ENCODE measurements around the gene HMGCS1. TPM values are rescaled to one million over a fixed set of nuclear protein-coding genes. Genes with fewer than 3 reads are reported as not detected.

The HMGCS1 gene
- polyA plus RNA-seq, 4 donors = 46.7 to 210 (median 71.5) TPM

- no peak overlapping the region for H3K4me3 ChIP-seq (ENCODE audit: low read depth in 1 of 3, low read length in 3 of 3)
- DNase-seq = no peak
- H3K36me3 ChIP-seq (ENCODE audit: control insufficient read depth in 3 of 3, insufficient read depth in 2 of 3, low read depth in 1 of 3, low read length in 3 of 3) = peaks cover 4 to 9% (median 9%) of the 10 kb centered on the region in 3 donors
- H3K4me1 ChIP-seq (ENCODE audit: control insufficient read depth in 3 of 3, insufficient read depth in 2 of 3, low read depth in 1 of 3, low read length in 2 of 3) = no peaks in the 10 kb centered on the region
- no peaks in the 10 kb centered on the region for H3K27me3 ChIP-seq (ENCODE audit: control insufficient read depth in 3 of 3, insufficient read depth in 3 of 3, low read length in 3 of 3)
- no peak overlapping the region for H3K27ac ChIP-seq (ENCODE audit: low read depth in 1 of 3, low read length in 2 of 3)
- no peaks in the 10 kb centered on the region for H3K9me3 ChIP-seq (ENCODE audit: control insufficient read depth in 2 of 2, insufficient read depth in 1 of 2, low read depth in 1 of 2, low read length in 1 of 2)
- no peak for FAIRE-seq
Observed at GRCh38 chr5:43286623-43287022, 26.6 kb downstream of the HMGCS1 start.

- DNase-seq (no peak), FAIRE-seq (no peak)
- WGBS, 3 donors = 58 to 78% (median 66%) methylated on average over 7 of the region's 7 CpGs
- Histone ChIP-seq H3K4me1 (ENCODE audit: control insufficient read depth in 3 of 3, insufficient read depth in 2 of 3, low read depth in 1 of 3, low read length in 2 of 3) (no peaks in the 10 kb centered on the region), H3K36me3 (ENCODE audit: control insufficient read depth in 3 of 3, insufficient read depth in 2 of 3, low read depth in 1 of 3, low read length in 3 of 3) (peaks cover 0 to 5% (median 3%) of the 10 kb centered on the region in 3 donors), H3K27me3 (ENCODE audit: control insufficient read depth in 3 of 3, insufficient read depth in 3 of 3, low read length in 3 of 3) (no peaks in the 10 kb centered on the region), H3K4me3 (ENCODE audit: low read depth in 1 of 3, low read length in 3 of 3) (no peak overlapping the region), H3K9me3 (ENCODE audit: control insufficient read depth in 2 of 2, insufficient read depth in 1 of 2, low read depth in 1 of 2, low read length in 1 of 2) (no peaks in the 10 kb centered on the region), H3K27ac (ENCODE audit: low read depth in 1 of 3, low read length in 2 of 3) (no peak overlapping the region)
Observed at GRCh38 chr5:43281840-43282658, 31.2 kb downstream of the HMGCS1 start.

- 87 to 91% (median 89%) methylated on average over 12 of the region's 12 CpGs for WGBS, 3 donors
- Histone ChIP-seq H3K27me3 (ENCODE audit: control insufficient read depth in 3 of 3, insufficient read depth in 3 of 3, low read length in 3 of 3) (no peaks in the 10 kb centered on the region), H3K4me1 (ENCODE audit: control insufficient read depth in 3 of 3, insufficient read depth in 2 of 3, low read depth in 1 of 3, low read length in 2 of 3) (no peaks in the 10 kb centered on the region), H3K4me3 (ENCODE audit: low read depth in 1 of 3, low read length in 3 of 3) (no peak overlapping the region), H3K9me3 (ENCODE audit: control insufficient read depth in 2 of 2, insufficient read depth in 1 of 2, low read depth in 1 of 2, low read length in 1 of 2) (no peaks in the 10 kb centered on the region), H3K27ac (ENCODE audit: low read depth in 1 of 3, low read length in 2 of 3) (no peak overlapping the region), H3K36me3 (ENCODE audit: control insufficient read depth in 3 of 3, insufficient read depth in 2 of 3, low read depth in 1 of 3, low read length in 3 of 3) (no peaks in the 10 kb centered on the region)
- FAIRE-seq = no peak
- DNase-seq = no peak
Observed at GRCh38 chr5:43279548-43280274, 33.5 kb downstream of the HMGCS1 start.

GRCh38 chr5:43275391-43275790 is 37.8 kb downstream of the HMGCS1 start:
- WGBS, 3 donors = 87 to 90% (median 90%) methylated on average over 4 of the region's 4 CpGs
- DNase-seq = no peak
- Histone ChIP-seq H3K4me3 (ENCODE audit: low read depth in 1 of 3, low read length in 3 of 3) (no peak overlapping the region), H3K27ac (ENCODE audit: low read depth in 1 of 3, low read length in 2 of 3) (no peak overlapping the region), H3K4me1 (ENCODE audit: control insufficient read depth in 3 of 3, insufficient read depth in 2 of 3, low read depth in 1 of 3, low read length in 2 of 3) (no peaks in the 10 kb centered on the region), H3K36me3 (ENCODE audit: control insufficient read depth in 3 of 3, insufficient read depth in 2 of 3, low read depth in 1 of 3, low read length in 3 of 3) (no peaks in the 10 kb centered on the region), H3K27me3 (ENCODE audit: control insufficient read depth in 3 of 3, insufficient read depth in 3 of 3, low read length in 3 of 3) (no peaks in the 10 kb centered on the region), H3K9me3 (ENCODE audit: control insufficient read depth in 2 of 2, insufficient read depth in 1 of 2, low read depth in 1 of 2, low read length in 1 of 2) (no peaks in the 10 kb centered on the region)
- FAIRE-seq = no peak

- H3K9me3 ChIP-seq (ENCODE audit: control insufficient read depth in 2 of 2, insufficient read depth in 1 of 2, low read depth in 1 of 2, low read length in 1 of 2) = no peaks in the 10 kb centered on the region
- H3K4me3 ChIP-seq (ENCODE audit: low read depth in 1 of 3, low read length in 3 of 3) = no peak overlapping the region
- no peak for FAIRE-seq
- no peak overlapping the region for H3K27ac ChIP-seq (ENCODE audit: low read depth in 1 of 3, low read length in 2 of 3)
- H3K4me1 ChIP-seq (ENCODE audit: control insufficient read depth in 3 of 3, insufficient read depth in 2 of 3, low read depth in 1 of 3, low read length in 2 of 3) = no peaks in the 10 kb centered on the region
- H3K27me3 ChIP-seq (ENCODE audit: control insufficient read depth in 3 of 3, insufficient read depth in 3 of 3, low read length in 3 of 3) = no peaks in the 10 kb centered on the region
- 39 to 53% (median 51%) methylated on average over 7 of the region's 7 CpGs for WGBS, 3 donors
- no peaks in the 10 kb centered on the region for H3K36me3 ChIP-seq (ENCODE audit: control insufficient read depth in 3 of 3, insufficient read depth in 2 of 3, low read depth in 1 of 3, low read length in 3 of 3)
- no peak for DNase-seq
Observed at GRCh38 chr5:43274435-43275114, 38.6 kb downstream of the HMGCS1 start.

- Histone ChIP-seq H3K4me3 (ENCODE audit: low read depth in 1 of 3, low read length in 3 of 3) (no peak overlapping the region), H3K4me1 (ENCODE audit: control insufficient read depth in 3 of 3, insufficient read depth in 2 of 3, low read depth in 1 of 3, low read length in 2 of 3) (no peaks in the 10 kb centered on the region), H3K27me3 (ENCODE audit: control insufficient read depth in 3 of 3, insufficient read depth in 3 of 3, low read length in 3 of 3) (no peaks in the 10 kb centered on the region), H3K9me3 (ENCODE audit: control insufficient read depth in 2 of 2, insufficient read depth in 1 of 2, low read depth in 1 of 2, low read length in 1 of 2) (no peaks in the 10 kb centered on the region), H3K36me3 (ENCODE audit: control insufficient read depth in 3 of 3, insufficient read depth in 2 of 3, low read depth in 1 of 3, low read length in 3 of 3) (no peaks in the 10 kb centered on the region), H3K27ac (ENCODE audit: low read depth in 1 of 3, low read length in 2 of 3) (no peak overlapping the region)
- FAIRE-seq (no peak), DNase-seq (no peak)
Observed at GRCh38 chr5:43273552-43273951, 39.7 kb downstream of the HMGCS1 start.

- 67 to 84% (median 83%) methylated on average over 1 of the region's 1 CpG for WGBS, 3 donors
- Histone ChIP-seq H3K4me3 (ENCODE audit: low read depth in 1 of 3, low read length in 3 of 3) (no peak overlapping the region), H3K27me3 (ENCODE audit: control insufficient read depth in 3 of 3, insufficient read depth in 3 of 3, low read length in 3 of 3) (peaks cover 0 to 4% (median 0%) of the 10 kb centered on the region in 3 donors), H3K9me3 (ENCODE audit: control insufficient read depth in 2 of 2, insufficient read depth in 1 of 2, low read depth in 1 of 2, low read length in 1 of 2) (no peaks in the 10 kb centered on the region), H3K27ac (ENCODE audit: low read depth in 1 of 3, low read length in 2 of 3) (no peak overlapping the region), H3K4me1 (ENCODE audit: control insufficient read depth in 3 of 3, insufficient read depth in 2 of 3, low read depth in 1 of 3, low read length in 2 of 3) (no peaks in the 10 kb centered on the region), H3K36me3 (ENCODE audit: control insufficient read depth in 3 of 3, insufficient read depth in 2 of 3, low read depth in 1 of 3, low read length in 3 of 3) (no peaks in the 10 kb centered on the region)
- DNase-seq = no peak
- no peak for FAIRE-seq
Observed at GRCh38 chr5:43270645-43271044, 42.6 kb downstream of the HMGCS1 start.

GRCh38 chr5:43268188-43268820 is 44.9 kb downstream of the HMGCS1 start:
- Histone ChIP-seq H3K36me3 (ENCODE audit: control insufficient read depth in 3 of 3, insufficient read depth in 2 of 3, low read depth in 1 of 3, low read length in 3 of 3) (no peaks in the 10 kb centered on the region), H3K9me3 (ENCODE audit: control insufficient read depth in 2 of 2, insufficient read depth in 1 of 2, low read depth in 1 of 2, low read length in 1 of 2) (no peaks in the 10 kb centered on the region), H3K4me1 (ENCODE audit: control insufficient read depth in 3 of 3, insufficient read depth in 2 of 3, low read depth in 1 of 3, low read length in 2 of 3) (no peaks in the 10 kb centered on the region), H3K4me3 (ENCODE audit: low read depth in 1 of 3, low read length in 3 of 3) (no peak overlapping the region), H3K27ac (ENCODE audit: low read depth in 1 of 3, low read length in 2 of 3) (no peak overlapping the region), H3K27me3 (ENCODE audit: control insufficient read depth in 3 of 3, insufficient read depth in 3 of 3, low read length in 3 of 3) (peaks cover 0 to 4% (median 0%) of the 10 kb centered on the region in 3 donors)
- 56 to 76% (median 68%) methylated on average over 1 of the region's 1 CpG for WGBS, 3 donors
- FAIRE-seq (no peak), DNase-seq (no peak)
